H7 (cell line): ENCODE results near the gene ZBP1. TPM values are rescaled to one million over a fixed set of nuclear protein-coding genes. Genes with fewer than 3 reads are reported as not detected.
A peak's percentile ranks its signal among the peaks of the same experiment; 100 is the strongest.

Experiments used
- DNase-seq: peaks from one replicate; pipeline ENCODE4 v3.0.0; 2012
- H3K27me3 ChIP-seq: 2 replicates; pipeline ENCODE4 v1.6.0; 2011; ENCODE audit warnings: mild to moderate bottlenecking, low read length; ENCODE audit not compliant: control insufficient read depth, insufficient read depth
- H3K36me3 ChIP-seq: replicated peaks from 2 replicates; pipeline ENCODE4 v1.5.1; 2011; ENCODE audit warnings: low read length; ENCODE audit not compliant: control insufficient read depth, insufficient read depth
- H3K4me3 ChIP-seq: 2 replicates; pipeline ENCODE4 v1.5.1; 2011; ENCODE audit warnings: low read depth, mild to moderate bottlenecking, control low read depth, low read length, moderate library complexity; ENCODE audit not compliant: insufficient read depth
- total RNA-seq: library from RNA; depleted of rRNA; stranded (reverse); fragments of >200 nt; shearing (Covaris generic); gene quantifications from 2 replicates; pipeline ENCODE4 v1.2.3, GENCODE V29; 2014

Gene ZBP1
- total RNA-seq, 1 experiment from 2014 or later: not detected

DNA sequence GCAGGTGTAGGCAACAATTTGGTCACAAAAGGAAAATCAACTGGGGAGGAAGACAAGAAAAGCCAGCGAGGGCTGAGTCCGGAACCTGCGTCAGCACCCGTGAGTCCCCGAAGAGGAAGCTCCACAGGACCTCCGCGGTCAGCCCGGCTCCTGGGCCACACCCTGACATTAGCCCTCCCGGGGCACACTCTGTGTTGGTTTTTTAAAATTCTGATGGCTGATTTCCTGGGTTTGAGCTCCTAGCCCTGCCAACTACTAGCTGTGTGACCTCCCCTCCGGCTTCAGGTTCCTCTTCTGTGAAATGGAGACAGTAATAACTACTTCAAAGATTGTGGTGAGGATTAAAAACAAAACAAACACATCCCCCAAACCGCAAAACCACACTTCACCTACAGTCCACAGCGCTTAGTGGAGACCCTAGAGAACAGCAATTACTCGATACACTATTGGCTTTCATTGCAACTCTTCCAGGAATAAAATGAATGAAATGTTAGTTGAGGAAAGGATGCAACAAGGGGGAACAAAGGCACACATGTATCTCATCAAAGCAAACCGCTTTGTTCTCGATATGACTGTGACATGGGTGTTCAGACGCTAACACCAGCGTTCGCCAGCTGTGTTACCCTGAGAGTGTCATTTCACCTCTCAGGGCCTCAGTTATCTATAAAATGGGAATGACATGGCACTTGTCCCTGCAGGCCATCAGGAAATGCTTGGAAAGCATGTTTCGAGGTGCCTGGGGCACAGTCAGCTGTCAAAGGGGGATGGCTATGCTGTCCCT, 985 bp downstream of the ZBP1 start:
- DNase-seq: no peak
- Histone ChIP-seq H3K27me3 (no peaks in the 10 kb centered on the region), H3K4me3 (no peak overlapping the region), H3K36me3 (no peaks in the 10 kb centered on the region)

DNA sequence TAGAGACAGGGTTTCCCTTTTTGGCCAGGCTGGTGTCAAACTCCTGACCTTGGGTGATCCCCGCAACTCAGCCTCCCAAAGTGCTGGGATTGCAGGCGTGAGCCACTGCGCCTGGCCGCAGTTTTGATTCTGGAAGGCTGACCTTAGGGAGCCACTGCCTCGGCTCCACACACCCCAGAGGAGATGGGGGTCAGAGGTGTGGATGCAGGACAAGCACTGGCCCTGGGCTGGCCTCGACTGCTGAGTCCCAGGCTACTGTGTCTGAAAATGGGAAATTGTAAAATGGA, 1.5 kb downstream of the ZBP1 start:
- no peak for DNase-seq
- H3K36me3 ChIP-seq: no peaks in the 10 kb centered on the region
- no peaks in the 10 kb centered on the region for H3K27me3 ChIP-seq
- H3K4me3 ChIP-seq: no peak overlapping the region

DNA sequence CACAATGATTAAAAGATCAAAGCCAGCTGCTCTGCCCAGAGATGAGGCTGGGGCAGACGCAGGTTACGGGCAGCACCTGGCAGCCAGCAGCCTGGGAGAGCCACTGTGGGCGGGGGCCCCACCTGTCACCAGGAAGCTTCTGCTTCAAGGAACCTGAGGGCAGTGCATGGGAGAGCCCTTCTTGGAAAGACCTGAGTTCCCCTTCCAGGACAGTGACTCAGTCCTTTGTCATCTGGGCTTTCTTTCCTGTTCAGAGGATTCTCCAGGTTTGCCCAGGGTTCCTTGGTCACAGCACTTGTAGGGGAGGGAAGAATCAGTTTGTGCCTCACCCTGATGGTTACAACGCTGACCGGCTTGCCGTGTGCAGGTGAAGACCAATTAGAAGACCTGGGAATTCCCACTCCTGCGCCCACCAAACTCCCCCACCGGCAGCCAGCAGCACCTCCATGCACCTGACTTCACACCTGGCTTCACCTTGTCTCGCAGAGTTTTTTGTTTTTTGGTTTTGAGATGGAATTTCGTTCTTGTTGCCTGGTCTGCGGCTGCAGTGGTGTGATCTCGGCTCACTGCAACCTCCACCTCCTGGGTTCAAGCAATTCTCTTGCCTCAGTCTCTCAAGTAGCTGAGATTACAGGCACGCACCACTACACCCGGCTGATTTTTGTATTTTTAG, 2.0 kb downstream of the ZBP1 start:
- DNase-seq: peak; percentile 38
- Histone ChIP-seq H3K27me3 (no peaks in the 10 kb centered on the region), H3K4me3 (no peak overlapping the region), H3K36me3 (no peaks in the 10 kb centered on the region)

DNA sequence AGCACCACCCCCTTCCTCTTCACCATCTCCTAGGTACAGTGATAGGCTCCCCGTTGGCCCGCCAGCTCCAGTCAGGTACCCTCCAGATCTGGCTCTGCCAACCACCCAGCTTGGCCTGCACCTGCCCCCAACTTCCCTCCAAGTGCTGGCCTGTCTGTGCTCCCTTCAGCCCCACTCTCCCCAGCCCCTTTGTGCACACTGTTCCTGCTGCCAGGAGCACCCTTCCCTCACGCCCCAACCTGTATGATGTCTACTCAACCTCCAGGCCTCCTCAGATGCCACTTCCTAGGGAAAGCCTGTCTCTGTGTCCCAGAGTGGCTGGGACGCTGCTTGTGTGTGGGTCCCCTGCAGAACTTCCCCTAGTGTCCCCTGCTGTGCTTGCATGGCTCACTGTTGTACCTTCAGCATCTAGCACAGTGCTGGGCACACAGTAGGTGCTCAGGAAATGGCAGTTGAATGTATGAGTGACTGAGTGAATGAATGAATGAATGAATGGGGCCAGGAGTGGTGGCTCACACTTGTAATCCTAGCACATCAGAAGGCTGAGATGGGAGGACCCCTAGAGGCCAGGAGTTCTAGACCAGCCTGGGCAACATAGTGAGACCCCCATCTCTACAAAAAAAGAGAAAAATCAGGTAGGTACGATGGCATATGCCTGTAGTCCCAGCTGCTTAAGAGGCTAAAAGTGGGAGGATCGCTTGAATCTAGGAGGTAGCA, 3.0 kb downstream of the ZBP1 start:
- H3K4me3 ChIP-seq: no peak overlapping the region
- H3K27me3 ChIP-seq: no peaks in the 10 kb centered on the region
- no peak for DNase-seq
- no peaks in the 10 kb centered on the region for H3K36me3 ChIP-seq

DNA sequence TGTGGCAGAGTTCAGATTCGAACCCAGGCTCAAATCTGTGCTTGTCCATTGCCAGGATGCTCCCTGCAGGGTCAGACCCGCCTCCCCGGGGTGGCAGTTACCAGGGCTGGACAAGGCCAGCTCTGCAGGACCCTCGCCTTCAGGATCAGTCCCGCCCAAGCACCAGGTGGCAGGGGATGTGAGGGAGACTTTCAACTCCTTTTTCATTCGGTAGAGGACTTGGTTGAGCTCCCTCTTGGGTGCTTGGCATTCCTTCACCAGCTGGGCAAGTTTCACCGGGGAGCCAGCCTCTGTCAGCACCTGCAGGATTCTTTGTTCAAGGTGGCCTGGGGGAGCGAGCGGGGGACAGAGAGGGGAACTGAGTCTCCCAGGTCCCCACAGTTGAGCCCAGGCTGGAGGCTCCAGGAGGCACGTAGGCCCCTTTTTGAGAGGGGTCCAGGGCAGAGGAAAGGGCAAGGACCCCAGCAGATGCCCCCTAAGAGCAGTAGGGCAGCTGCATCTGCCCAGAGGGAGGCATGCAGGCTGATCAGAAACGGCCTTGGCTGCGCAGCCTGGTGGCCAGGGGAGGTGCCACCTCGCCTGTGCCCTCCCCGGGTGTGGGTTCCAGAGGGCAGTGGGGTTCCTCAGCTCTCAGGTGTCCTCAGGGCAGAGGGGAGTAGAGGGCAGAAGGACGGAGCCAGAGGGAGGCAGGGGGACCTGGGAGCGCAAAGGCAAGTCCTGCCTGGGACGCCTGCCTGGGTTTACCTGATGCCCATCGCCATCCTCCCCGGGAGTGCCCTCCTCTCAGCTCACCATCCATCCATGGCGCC, 3.9 kb downstream of the ZBP1 start:
- H3K36me3 ChIP-seq: no peaks in the 10 kb centered on the region
- H3K27me3 ChIP-seq: no peaks in the 10 kb centered on the region
- no peak overlapping the region for H3K4me3 ChIP-seq
- DNase-seq: peak; percentile 35

DNA sequence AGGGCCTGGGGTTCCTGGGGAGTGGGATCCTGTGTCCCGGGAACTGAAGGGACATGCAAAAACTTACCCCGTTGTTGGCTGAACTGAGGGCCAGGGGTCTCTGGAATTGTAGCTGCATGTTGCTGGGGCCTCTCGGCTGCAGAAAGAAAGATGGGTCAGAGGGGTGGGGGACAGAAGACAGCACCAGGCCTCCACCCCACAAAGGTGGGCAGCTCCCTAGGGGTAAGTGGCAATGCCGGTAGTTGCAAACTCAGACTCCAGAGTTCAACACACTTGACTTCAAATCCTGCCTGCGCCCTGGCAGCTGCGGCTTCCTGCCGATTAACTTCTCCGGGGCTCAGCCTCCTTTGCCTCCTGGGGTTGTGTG, 4.8 kb downstream of the ZBP1 start:
- H3K36me3 ChIP-seq: no peaks in the 10 kb centered on the region
- DNase-seq: no peak

DNA sequence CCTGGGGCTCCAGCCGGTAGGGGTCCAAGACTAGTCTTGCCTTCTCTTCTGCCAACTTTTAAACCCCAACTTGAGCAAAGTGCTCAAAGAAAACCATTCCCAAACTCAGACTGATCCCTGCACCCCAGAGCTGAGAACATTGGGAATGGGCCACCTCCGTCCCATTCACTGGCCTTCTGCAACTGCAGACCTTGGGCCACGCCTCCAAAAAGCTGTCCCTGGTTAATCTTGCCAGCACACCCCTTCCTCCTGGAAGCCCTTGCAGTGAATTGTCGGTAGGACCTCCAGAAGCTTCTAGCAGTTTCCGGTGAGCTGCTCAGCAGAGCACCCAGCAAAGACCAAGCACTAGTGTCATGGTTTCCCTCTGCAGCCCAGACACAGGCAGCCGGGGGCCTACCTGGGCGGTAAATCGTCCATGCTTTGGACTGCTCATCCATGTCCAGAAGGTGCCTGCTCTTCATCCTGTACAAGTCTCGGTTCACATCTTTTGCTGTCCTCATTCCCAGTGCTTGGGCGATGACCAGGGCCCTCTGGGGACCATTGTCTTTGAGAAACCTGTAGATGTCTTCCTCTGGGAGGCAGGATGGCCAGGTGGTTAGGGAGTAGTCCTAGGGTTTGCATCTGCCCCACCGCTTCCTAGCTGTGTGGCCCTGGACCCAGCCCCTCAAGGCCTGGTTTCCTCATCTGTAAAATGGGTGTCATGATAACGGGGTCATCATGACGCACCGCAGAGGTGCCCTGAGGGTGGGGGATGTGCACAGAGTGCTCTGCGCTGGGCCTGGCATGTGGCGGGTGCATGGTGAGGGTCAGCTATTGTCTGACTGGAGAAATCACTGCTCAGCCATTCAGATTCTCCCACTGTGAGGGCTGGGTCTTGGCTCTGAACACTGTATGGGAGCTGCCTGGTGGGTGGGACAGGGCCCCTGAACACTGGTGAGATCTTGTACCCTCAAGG, 5.5 kb downstream of the ZBP1 start:
- Histone ChIP-seq H3K36me3 (no peaks in the 10 kb centered on the region), H3K27me3 (no peaks in the 10 kb centered on the region), H3K4me3 (no peak overlapping the region)
- no peak for DNase-seq

More for the DNA sequence above, 4.8 kb downstream of the ZBP1 start:
- no peak overlapping the region for H3K4me3 ChIP-seq
- no peaks in the 10 kb centered on the region for H3K27me3 ChIP-seq

DNA sequence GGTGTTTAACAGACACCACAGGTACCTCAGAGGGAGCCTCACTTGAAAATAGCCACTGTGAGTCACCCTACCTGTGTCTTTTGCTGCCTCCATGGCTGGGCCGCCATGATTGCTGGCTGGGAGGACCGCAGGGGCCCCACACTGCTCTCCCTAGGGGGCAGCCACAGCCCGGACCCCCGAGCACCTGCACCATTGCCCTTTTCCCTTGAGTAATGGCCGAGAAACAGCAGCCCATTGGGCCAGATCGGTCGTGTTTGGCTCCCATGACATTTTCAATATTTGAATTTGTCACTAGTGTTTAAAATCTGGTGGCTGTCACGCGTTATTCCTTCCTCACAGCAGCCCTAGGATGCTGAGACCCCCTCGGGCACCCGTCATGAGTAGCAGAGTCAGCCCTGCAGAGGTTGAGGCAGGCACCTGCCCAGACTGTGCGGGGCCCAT, 6.7 kb downstream of the ZBP1 start:
- Histone ChIP-seq H3K4me3 (no peak overlapping the region), H3K27me3 (no peaks in the 10 kb centered on the region), H3K36me3 (no peaks in the 10 kb centered on the region)
- no peak for DNase-seq

DNA sequence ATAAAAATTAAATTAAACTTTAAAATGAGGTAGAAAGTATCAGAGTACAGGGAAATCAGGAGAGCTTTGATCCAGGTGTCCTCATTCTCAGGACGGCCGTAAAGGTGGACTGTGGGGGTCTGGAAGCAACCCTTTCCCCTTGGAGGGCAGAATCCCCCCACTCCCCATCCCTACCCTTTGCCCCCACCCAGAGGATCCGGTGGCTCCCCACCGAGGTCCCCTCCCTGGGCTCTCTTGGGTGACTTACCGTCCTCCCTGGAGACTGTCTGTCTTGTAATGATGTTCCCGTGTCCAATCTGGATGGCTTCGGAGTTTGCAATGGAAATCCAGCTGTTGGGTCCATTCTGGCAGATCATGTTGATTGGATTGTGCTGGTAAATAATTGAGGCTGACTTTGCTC, 7.3 kb downstream of the ZBP1 start:
- DNase-seq: peak; percentile 13
- Histone ChIP-seq H3K27me3 (no peaks in the 10 kb centered on the region), H3K4me3 (no peak overlapping the region), H3K36me3 (no peaks in the 10 kb centered on the region)

DNA sequence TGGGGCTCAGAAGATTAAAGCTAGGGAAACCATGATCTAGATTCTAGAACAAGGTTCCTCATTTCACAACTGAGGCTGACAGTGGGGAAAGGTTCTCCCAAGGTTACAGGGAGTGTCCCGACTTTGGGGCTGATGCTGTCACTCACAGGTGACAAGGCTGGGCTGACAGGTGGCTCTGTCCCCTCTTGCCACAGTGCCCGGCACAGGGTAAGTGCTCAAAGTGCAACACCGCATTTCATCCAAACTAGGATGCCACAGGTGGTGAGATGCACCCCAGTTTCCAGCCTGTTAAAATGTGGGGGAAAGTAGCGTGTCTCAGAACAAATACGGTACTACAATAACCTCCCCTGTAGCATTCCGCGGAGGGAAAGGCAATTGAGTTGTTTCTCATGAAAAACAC, 7.8 kb downstream of the ZBP1 start:
- no peaks in the 10 kb centered on the region for H3K27me3 ChIP-seq
- H3K4me3 ChIP-seq: no peak overlapping the region
- no peaks in the 10 kb centered on the region for H3K36me3 ChIP-seq
- DNase-seq: peak; percentile 14

DNA sequence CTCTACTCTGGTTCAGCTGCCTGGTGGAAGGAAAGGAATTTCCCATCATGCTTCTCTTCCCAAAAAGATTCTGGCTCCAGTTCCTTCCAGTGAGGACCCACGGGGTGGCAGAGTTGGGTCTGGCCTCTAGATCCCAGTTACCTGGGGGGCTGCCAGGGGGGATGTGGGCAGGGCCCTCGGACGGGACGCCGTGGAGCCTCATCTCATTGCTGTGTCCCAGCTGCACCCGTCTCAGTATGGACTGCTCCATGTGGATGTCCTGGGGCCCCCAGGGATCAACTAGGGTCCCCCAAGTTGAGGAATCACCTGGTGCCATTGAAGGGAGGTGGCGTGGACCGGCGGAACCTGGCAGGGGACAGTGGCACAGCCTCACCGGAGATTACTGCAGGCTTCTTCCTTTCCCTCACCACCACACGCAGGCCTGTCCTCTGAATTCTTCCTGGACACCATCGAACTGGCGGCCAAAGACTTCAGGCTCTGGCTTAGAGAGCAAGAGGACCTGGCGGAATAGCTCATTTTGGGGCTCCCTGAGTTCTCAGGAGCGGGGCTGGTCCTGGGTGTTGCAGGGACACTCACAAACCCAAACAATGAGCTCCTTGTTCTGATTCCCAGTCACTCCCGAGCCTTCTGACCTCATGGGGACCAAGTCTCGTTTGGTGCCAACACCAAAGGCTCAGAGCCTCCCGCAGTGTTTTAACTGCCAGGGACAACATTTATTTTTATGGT, 8.5 kb downstream of the ZBP1 start:
- H3K36me3 ChIP-seq: no peaks in the 10 kb centered on the region
- peak; percentile 36 for DNase-seq
- H3K4me3 ChIP-seq: no peak overlapping the region
- H3K27me3 ChIP-seq: no peaks in the 10 kb centered on the region

DNA sequence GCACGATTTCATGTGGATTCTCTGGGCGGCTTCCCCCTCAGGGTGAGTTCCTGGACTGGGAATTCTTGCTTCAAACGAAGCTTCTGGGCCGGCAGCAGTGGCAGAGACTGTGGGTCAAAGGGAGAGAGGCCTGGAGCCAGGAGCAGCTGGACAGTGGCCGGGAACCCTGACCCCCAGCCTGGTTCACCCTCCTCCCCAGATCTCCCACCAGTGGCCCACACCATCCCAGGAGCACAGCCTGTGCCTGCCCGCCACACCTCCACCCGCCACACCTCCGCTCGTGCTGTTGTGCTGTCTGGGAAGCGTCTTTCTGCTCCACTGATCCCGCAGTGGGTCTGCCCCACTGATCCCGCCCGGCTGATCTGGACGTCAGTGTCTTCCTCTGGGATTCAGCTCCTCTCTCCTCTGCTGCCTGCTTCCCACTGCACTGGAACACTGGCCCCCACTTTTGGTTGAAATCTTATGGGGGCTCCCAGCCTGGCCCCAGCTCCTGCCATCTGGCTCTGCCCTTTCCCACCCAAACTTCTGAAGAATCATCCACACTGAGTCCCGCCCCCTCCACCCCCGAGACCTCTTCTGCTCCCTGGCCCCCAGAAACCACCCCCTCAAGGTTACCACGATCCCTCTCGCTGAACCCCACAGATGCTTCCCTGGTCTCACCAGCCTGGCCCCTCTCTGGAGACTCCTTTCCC, 9.8 kb downstream of the ZBP1 start:
- peak; percentile 49 for DNase-seq
- no peaks in the 10 kb centered on the region for H3K27me3 ChIP-seq
- H3K36me3 ChIP-seq: no peaks in the 10 kb centered on the region
- H3K4me3 ChIP-seq: no peak overlapping the region

DNA sequence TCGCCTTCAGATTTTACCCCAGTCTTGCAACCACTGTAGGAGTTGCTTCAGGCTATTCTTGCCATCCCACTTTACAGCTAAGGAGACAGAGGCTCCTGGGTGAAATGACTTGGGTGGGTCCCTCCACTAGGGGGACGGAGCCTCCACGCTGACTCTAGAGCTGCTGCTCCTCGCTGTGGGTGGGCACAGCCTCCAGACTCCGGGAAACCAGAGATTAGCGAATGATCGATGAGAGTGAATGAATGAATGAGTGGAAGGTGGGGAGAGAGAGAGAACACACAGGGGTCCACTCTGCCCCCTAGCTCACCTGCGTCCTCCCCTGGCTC, 10.4 kb downstream of the ZBP1 start:
- Histone ChIP-seq H3K27me3 (no peaks in the 10 kb centered on the region), H3K36me3 (no peaks in the 10 kb centered on the region), H3K4me3 (no peak overlapping the region)
- DNase-seq: peak; percentile 75
